ENCODE data around the gene EHMT1. TPM values are rescaled to one million over a fixed set of nuclear protein-coding genes. Genes with fewer than 3 reads are reported as not detected.
"Not testable (repeated sequence)": the region's sequence is repeated elsewhere in the genome, so short reads cannot be mapped to it uniquely, and the experiment has no call there.

The EHMT1 gene
- total RNA-seq, 1 donor, result 56.6 TPM

DNA sequence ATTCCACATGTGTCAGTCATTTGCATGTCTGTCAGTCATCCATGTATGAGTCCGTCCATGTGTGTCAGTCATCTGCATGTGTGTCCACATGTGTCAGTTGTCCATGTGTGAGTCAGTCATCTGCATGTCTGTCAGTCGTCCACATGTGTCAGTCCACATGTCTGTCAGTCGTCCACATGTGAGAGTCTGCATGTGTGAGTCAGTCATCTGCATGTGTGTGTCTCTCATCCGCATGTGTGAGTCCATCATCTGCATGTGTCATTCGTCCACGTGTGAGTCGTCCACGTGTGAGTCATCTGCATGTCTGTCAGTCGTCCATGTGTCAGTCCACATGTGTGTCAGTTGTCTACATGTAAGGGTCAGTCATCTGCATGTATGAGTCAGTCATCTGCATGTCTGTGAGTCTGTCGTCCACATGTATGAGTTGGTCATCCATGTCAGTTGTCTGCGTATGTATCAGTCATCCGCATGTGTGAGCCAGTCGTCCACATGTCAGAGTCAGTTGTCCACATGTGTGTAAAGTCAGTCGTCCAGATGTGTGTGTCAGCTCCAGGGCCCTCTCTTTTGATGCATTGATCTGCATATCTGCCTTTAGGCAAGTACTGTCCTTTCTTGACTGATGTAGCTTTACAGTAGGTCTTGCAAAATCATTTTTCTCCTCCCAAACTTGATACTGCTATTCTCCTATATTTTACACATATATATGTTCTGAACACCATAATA is 186.3 kb downstream of the EHMT1 start:
- Histone ChIP-seq H3K4me1 (ENCODE audit: insufficient read depth, low read length) (peaks cover 6% of the 10 kb centered on the region), H3K4me3 (ENCODE audit: low read length) (no peak overlapping the region), H3K27me3 (ENCODE audit: insufficient read depth, low read length) (no peaks in the 10 kb centered on the region), H3K9me3 (ENCODE audit: low read depth, low read length) (no peaks in the 10 kb centered on the region)

DNA sequence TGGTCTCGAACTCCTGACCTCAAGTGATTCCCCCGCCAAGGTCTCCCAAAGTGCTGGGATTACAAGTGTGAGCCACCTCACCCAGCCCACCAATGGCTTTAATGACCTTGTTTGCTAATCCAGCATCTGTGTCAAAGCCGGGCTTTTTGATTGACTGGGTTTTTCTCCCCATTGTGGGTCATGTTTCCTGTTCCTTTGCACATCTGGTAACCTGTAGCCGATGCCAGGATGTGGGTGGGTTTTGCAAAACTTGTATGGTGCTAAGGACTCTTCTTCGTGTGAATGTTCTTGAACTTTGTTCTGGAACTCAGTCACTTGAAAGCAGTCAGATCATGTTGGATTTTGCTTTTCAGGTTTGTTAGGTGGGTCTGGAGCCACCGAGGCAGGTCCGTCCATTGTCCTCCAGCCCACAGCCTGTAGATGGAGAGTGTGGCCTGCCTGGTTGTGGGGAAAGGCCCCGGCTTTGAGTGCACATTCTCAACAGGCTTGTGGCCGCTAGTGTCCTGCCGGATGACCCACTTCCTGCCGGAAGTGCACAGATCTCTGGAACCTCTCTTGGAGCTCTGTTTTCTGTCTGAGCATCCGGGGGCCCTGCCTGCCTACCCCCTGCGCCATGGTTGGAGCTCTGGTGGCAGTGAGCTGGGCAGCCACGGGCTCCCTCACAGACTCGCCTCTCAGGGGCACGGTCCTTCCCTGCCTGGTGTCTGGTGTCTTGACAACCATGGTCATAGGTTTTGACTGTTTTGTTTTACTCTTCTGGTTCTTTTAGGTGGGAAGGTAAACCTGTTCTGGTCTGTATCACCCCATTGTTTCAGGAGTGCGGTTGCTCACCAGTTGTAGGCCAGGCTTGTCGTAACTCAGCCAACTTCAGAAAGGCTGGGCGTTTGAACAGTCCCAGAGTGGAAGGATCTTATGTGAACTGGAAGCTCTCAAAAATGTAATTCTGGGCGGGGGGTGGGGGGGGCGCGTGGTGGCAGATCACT is 189.2 kb downstream of the EHMT1 start:
- Histone ChIP-seq H3K4me1 (ENCODE audit: insufficient read depth, low read length) (peaks cover 6% of the 10 kb centered on the region), H3K27me3 (ENCODE audit: insufficient read depth, low read length) (no peaks in the 10 kb centered on the region), H3K4me3 (ENCODE audit: low read length) (no peak overlapping the region)

DNA sequence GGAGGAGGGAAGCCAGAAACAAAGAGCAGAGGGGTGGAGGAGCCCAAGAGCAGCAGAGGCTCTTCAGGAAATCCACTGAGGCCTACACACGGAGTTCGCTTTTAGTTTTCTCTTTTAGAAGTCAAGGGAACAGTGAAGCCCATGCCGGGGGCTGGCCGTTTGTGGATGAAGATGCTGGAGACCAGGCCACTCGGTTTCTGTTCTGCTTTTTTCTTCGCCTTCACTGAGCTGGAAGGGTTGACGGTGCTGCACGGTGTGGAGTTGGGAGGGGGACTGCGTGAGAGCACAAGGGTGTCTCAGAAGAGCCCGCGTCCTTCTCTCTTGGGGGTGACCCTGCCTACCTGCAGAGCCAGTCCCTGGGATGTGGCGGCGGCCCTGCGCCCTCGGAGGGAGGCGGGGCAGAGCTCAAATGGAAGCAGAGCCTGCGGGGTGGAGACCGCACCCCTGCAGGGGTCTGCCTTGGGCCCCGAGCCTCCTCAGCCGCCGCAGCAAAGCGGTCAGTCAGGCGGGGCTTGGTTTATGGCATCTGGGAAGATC is 190.3 kb downstream of the EHMT1 start:
- no peak overlapping the region for H3K4me3 ChIP-seq (ENCODE audit: low read length)
- no peaks in the 10 kb centered on the region for H3K27me3 ChIP-seq (ENCODE audit: insufficient read depth, low read length)
- H3K4me1 ChIP-seq (ENCODE audit: insufficient read depth, low read length), result peaks cover 6% of the 10 kb centered on the region
- H3K9me3 ChIP-seq (ENCODE audit: low read depth, low read length), result no peaks in the 10 kb centered on the region

More for the DNA sequence above, 189.2 kb downstream of the EHMT1 start:
- H3K9me3 ChIP-seq (ENCODE audit: low read depth, low read length), result no peaks in the 10 kb centered on the region

DNA sequence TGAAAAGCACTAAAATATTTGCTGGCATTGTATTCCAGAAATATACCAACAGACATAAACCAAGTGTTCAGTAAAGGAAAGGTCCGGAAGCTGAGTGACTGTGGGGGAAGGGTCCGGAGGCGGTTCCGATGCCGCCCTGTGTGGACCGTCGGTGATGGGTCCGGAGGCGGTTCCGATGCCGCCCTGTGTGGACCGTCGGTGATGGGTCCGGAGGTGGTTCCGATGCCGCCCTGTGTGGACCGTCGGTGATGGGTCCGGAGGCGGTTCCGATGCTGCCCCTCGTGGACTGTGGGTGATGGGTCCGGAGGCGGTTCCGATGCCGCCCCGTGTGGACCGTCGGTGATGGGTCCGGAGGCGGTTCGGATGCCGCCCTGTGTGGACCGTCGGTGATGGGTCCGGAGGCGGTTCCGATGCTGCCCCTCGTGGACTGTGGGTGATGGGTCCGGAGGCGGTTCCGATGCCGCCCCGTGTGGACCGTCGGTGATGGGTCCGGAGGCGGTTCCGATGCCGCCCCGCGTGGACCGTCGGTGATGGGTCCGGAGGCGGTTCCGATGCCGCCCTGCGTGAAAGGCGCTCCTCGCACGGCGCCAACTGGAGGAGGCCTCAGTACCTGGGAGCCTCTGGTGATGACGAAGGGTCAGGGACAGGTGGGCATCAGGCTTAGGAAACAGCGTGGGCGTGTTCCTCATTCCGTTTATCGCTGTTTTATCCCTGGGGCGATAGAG is 191.1 kb downstream of the EHMT1 start:
- not testable (repeated sequence) for H3K27me3 ChIP-seq (ENCODE audit: insufficient read depth, low read length); H3K9me3 ChIP-seq (ENCODE audit: low read depth, low read length); H3K4me3 ChIP-seq (ENCODE audit: low read length); H3K4me1 ChIP-seq (ENCODE audit: insufficient read depth, low read length)

DNA sequence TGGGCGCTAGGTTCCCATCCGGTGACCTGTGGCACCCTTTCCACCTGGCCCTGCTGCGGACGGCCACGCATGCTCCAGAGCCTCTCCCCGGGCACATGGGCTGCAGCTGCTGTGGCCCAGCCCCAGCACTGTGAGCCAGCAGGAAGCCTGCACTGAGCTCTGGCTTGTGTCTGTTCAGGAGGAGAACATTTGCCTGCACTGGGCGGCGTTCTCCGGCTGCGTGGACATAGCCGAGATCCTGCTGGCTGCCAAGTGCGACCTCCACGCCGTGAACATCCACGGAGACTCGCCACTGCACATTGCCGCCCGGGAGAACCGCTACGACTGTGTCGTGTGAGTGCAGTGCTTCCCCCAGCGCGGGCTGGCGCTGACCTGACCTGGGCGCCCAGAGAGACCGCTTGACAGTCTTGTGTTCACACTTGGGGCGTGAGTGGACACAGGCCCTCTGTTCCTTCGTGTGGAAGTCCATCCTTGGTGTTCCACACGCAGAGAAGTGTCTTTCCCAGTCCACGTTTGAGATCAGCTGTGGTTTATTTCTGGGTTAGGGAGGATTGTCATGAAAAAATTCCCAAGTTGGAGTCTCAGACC is 192.6 kb downstream of the EHMT1 start:
- Histone ChIP-seq H3K27me3 (ENCODE audit: insufficient read depth, low read length) (no peaks in the 10 kb centered on the region), H3K4me1 (ENCODE audit: insufficient read depth, low read length) (peaks cover 6% of the 10 kb centered on the region), H3K9me3 (ENCODE audit: low read depth, low read length) (no peaks in the 10 kb centered on the region), H3K4me3 (ENCODE audit: low read length) (no peak overlapping the region)

DNA sequence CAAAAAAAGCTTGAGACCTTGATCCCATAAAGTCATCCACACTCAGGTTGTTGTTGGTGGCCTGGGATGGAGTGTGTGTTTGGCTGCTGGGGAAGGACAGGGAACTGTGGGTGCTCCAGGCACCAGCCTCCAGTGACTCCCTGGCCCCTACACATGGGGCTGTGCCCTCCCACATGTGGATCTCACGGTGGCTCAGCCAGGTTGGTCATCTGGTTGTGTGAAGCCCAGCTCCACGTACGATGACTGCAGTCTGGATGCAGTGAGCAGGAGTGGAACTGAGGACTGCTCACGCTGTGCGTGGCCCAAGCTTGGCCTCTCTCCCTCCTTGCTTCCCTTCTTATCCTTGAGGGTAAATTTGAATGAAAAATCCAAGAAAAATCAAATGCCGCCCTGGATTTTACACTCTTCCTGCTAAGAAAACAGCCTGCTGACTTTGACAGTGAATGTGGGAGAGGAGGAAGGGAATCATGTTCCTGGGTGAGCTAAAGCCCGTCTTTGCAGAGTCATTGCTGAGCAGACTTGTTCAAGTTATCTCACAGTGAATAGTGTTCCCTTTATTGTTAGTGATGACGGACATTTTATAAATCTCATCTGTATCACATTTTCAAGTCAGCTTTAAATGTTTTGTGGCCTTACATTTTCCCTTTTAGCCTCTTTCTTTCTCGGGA is 193.7 kb downstream of the EHMT1 start:
- no peaks in the 10 kb centered on the region for H3K27me3 ChIP-seq (ENCODE audit: insufficient read depth, low read length)
- no peak overlapping the region for H3K4me3 ChIP-seq (ENCODE audit: low read length)
- peaks cover 5% of the 10 kb centered on the region for H3K4me1 ChIP-seq (ENCODE audit: insufficient read depth, low read length)
- H3K9me3 ChIP-seq (ENCODE audit: low read depth, low read length), result no peaks in the 10 kb centered on the region

DNA sequence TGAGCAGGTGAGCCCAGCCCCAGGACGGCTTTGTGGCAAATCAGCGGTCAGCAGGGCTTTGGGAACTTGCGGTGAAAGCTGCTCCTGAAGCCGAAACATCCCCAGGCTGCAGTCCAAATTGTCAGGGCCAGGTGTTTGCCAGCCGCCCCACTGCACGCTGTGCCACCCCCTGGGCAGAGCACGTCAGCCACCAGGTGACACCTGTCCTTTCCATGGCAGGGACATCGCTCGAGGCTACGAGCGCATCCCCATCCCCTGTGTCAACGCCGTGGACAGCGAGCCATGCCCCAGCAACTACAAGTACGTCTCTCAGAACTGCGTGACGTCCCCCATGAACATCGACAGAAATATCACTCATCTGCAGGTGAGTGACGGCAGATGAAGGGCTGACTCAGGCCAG is 194.4 kb downstream of the EHMT1 start:
- Histone ChIP-seq H3K9me3 (ENCODE audit: low read depth, low read length) (no peaks in the 10 kb centered on the region), H3K4me3 (ENCODE audit: low read length) (no peak overlapping the region), H3K27me3 (ENCODE audit: insufficient read depth, low read length) (no peaks in the 10 kb centered on the region), H3K4me1 (ENCODE audit: insufficient read depth, low read length) (no peaks in the 10 kb centered on the region)

DNA sequence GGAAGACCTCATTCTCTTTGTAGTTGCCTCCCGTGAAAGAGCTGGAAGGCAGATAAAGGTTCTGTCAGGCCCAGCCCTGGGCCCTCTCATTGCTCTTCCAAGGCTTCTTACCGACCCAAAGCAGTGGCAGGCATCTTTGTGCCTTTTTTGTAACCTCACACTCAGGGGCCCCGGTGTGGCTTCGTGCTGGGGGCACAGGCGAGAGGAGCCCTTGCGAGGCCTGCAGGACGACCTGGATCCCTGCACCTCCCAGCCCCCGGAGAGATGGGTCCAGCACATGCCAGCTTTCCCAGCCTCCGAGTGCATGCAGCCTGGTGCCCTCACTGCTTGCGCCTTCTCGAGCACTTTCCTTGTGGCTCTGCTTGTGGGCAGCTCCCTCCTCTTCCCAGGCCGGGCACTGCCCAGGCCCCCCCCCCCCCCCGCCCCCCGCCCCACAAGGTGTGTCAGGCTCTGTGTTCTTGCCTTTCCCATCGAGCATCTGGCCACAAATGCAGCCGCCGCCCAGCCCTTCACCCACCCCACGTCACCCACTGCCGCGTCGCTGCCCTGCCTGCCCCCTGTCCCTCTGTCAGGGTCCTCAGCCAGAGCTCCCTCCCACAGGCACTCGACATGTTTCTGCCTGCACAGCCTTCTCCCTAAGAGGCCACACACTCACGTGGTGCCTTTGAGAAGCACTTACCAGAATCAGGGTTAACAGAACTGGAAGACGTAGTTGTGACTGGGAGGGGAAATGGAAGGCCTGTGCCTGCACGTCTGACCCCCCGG is 195.0 kb downstream of the EHMT1 start:
- Histone ChIP-seq H3K4me1 (ENCODE audit: insufficient read depth, low read length) (no peaks in the 10 kb centered on the region), H3K27me3 (ENCODE audit: insufficient read depth, low read length) (no peaks in the 10 kb centered on the region), H3K4me3 (ENCODE audit: low read length) (no peak overlapping the region), H3K9me3 (ENCODE audit: low read depth, low read length) (no peaks in the 10 kb centered on the region)

DNA sequence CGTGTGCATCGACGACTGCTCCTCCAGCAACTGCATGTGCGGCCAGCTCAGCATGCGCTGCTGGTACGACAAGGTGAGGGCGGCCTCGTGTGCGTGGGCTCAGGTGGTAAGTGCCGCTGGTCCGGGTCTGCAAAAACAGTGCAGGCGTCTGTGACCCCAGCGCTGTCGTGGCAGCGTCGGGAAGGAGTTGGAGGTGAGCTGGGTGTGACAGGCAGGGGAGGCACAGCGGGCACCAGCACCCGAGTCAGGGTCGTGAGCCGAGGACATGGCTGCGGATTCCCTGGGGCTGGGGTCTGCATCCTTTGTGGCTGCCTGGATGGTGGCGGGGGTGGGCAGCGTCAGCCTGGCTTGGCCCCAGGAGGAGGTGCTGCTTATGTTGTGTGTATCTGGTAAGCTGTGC is 195.6 kb downstream of the EHMT1 start:
- no peaks in the 10 kb centered on the region for H3K27me3 ChIP-seq (ENCODE audit: insufficient read depth, low read length)
- no peaks in the 10 kb centered on the region for H3K4me1 ChIP-seq (ENCODE audit: insufficient read depth, low read length)
- H3K9me3 ChIP-seq (ENCODE audit: low read depth, low read length), result no peaks in the 10 kb centered on the region
- H3K4me3 ChIP-seq (ENCODE audit: low read length), result no peak overlapping the region

DNA sequence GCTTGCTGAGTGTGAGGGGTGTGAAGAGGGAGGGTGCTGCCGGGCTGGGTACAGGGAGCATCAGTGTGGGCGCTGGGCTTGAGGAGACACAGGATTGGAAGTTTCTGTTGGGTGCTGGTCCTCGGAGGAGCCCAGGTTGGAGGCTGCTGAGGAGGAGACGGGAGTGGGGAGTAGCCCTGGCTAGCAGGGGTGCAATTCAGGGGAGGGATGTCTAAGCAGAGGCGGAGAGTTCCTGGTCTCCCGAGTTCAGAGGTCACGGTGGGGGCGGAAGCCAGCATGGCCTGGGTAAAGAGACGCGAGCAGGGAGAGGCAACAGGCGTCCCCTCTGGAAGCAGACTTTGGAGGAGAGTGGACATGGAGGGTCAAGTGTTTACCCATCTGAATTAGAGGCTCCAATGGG is 196.0 kb downstream of the EHMT1 start:
- Histone ChIP-seq H3K4me1 (ENCODE audit: insufficient read depth, low read length) (no peaks in the 10 kb centered on the region), H3K4me3 (ENCODE audit: low read length) (no peak overlapping the region), H3K27me3 (ENCODE audit: insufficient read depth, low read length) (no peaks in the 10 kb centered on the region), H3K9me3 (ENCODE audit: low read depth, low read length) (no peaks in the 10 kb centered on the region)

DNA sequence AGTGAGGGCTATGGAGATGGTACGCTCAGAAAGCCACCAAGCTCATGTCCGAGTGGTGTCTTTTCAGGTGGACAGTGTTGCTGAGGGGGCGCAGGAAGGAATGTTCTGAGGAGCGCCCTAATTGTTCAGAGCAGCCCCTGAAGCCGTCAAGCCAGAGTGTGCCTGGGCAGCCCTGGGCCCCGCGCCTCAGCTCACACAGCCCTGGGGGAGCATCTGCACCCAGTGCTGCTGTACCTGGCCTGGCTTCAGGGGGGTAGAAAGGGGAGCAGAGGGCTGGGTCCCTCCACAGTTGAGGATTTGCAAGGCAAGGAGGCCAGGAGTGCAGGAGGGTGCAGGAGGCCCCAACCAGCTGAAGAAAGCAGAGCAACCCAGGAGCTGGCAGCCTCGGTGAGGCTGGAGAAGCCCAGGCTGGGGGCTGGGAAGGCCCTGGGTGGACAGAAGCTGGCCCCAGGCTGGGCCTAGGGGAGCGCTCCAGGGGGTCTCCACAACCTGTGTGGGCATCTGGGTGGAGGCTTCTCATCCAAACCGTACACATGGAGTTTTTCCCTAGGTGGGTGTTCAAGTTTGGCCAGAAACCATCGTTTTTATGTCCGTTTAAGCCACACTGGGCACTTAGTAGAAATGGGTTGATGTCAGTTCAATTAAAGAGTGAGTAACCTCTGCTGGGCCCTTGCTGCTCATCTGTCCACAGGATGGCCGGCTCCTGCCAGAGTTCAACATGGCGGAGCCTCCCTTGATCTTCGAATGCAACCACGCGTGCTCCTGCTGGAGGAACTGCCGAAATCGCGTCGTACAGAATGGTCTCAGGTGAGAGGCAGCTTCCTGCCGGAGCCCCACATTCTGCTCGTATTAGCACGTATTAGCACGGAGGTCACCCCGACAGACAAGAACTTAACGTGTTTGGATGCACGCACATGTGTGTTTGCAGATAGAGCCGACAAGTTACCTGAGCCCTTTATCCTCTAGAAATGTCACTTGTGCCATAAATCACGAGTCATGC is 196.8 kb downstream of the EHMT1 start:
- Histone ChIP-seq H3K4me3 (ENCODE audit: low read length) (no peak overlapping the region), H3K9me3 (ENCODE audit: low read depth, low read length) (no peaks in the 10 kb centered on the region), H3K27me3 (ENCODE audit: insufficient read depth, low read length) (no peaks in the 10 kb centered on the region), H3K4me1 (ENCODE audit: insufficient read depth, low read length) (no peaks in the 10 kb centered on the region)

DNA sequence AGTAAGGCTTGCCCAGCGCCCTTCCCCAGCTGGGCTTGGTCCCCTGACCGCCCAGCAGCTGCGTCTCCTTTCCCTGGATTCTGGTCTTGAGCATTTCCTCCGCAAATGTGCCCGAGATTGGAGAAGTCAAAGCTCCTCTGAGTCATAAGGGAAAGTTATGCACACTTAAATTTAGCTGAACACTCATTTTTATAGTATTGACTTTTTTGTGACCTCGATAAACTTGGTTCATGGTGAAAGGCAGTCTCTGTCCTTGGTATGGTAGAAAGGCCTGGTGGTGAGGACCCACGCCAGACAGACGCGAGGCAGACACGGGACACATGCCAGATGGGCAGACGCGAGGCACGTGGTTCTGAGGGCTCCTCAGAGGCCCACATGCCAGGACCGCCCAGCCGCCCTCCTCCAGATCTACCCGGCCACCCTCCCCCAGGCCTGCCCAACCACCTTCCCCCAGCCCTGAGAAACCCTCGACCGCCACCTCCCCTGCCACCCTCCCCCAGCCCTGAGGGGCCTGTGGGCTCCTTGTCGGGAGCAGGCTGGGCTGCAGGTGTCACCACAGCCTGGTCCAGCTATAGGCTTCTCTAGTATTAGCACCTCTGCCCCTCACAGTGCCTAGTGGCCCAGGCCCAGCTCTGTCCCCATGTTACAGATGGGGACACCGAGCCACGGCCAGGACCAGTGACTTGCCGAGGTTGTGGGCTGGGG is 197.9 kb downstream of the EHMT1 start:
- Histone ChIP-seq H3K4me1 (ENCODE audit: insufficient read depth, low read length) (no peaks in the 10 kb centered on the region), H3K4me3 (ENCODE audit: low read length) (no peak overlapping the region), H3K27me3 (ENCODE audit: insufficient read depth, low read length) (no peaks in the 10 kb centered on the region), H3K9me3 (ENCODE audit: low read depth, low read length) (no peaks in the 10 kb centered on the region)

Data from mononuclear cell (primary cell).